GM18861 (cell line): ENCODE measurements around the gene CREBZF.
A peak's percentile ranks its signal among the peaks of the same experiment; 100 is the strongest.
"Not testable (repeated sequence)": the region's sequence is repeated elsewhere in the genome, so short reads cannot be mapped to it uniquely, and the experiment has no call there.

Experiments
- ATAC-seq: cut with Tn5 transposase; IDR thresholded peaks from one replicate; pipeline ENCODE4 v1.9.1; 2021; ENCODE audit not compliant: unreplicated experiment

The CREBZF gene

GRCh38 chr11:85672105-85672902, 7.4 kb upstream of the CREBZF start:
- no peak for ATAC-seq

- not testable (repeated sequence) for ATAC-seq
Measured at GRCh38 chr11:85670949-85671663, 6.2 kb upstream of the CREBZF start.

GRCh38 chr11:85668157-85668556, 3.2 kb upstream of the CREBZF start:
- ATAC-seq, result no peak

- no peak for ATAC-seq
Measured at GRCh38 chr11:85666687-85667086, 1.8 kb upstream of the CREBZF start.

- no peak for ATAC-seq
Measured at GRCh38 chr11:85665733-85666132, 804 bp upstream of the CREBZF start.

GRCh38 chr11:85663753-85664614, 945 bp downstream of the CREBZF start:
- peak; percentile 54 for ATAC-seq

GRCh38 chr11:85663080-85663752, 1.7 kb downstream of the CREBZF start:
- no peak for ATAC-seq

GRCh38 chr11:85661972-85662664, 2.8 kb downstream of the CREBZF start:
- no peak for ATAC-seq

- no peak for ATAC-seq
Measured at GRCh38 chr11:85658180-85658579, 6.7 kb downstream of the CREBZF start.

GRCh38 chr11:85656777-85657176, 8.2 kb downstream of the CREBZF start:
- ATAC-seq, result no peak

GRCh38 chr11:85654343-85654742, 10.6 kb downstream of the CREBZF start:
- not testable (repeated sequence) for ATAC-seq

- no peak for ATAC-seq
Measured at GRCh38 chr11:85652786-85653447, 12.0 kb downstream of the CREBZF start.

- ATAC-seq, result no peak
Measured at GRCh38 chr11:85651118-85651517, 13.8 kb downstream of the CREBZF start.

- ATAC-seq, result peak; percentile 99
Measured at GRCh38 chr11:85647604-85648299, 17.2 kb downstream of the CREBZF start, which contains the start of gene TMEM126A. TSS of gene TMEM126A (plus strand) at chr11:85647967. CDS start at chr11:85650256, 2,289 bp downstream.

GRCh38 chr11:85647078-85647477, 17.9 kb downstream of the CREBZF start:
- ATAC-seq, result peak; percentile 2

GRCh38 chr11:85643191-85643614, 21.7 kb downstream of the CREBZF start:
- ATAC-seq, result no peak

GRCh38 chr11:85634747-85635146, 30.2 kb downstream of the CREBZF start:
- ATAC-seq, result no peak

- no peak for ATAC-seq
Measured at GRCh38 chr11:85628771-85629341, 36.1 kb downstream of the CREBZF start.
